Renal cortical epithelial cell (primary cell): ENCODE measurements around the gene TTC39C. TPM values are rescaled to one million over a fixed set of nuclear protein-coding genes. Genes with fewer than 3 reads are reported as not detected.
"Not testable (repeated sequence)": the region's sequence is repeated elsewhere in the genome, so short reads cannot be mapped to it uniquely, and the experiment has no call there.

Experiments used
- DNase-seq: peaks from one replicate; pipeline ENCODE4 v3.0.0-alpha.2; 2011; ENCODE audit warnings: low read depth
- total RNA-seq: library from RNA; depleted of rRNA; stranded (reverse); fragments of >200 nt; gene quantifications from 2 replicates; pipeline ENCODE4 v1.2.3, GENCODE V29; 2014

TTC39C gene
- total RNA-seq, 1 donor from 2014 or later: 42.0 TPM

GRCh38 chr18:24054130-24054529 is 39.6 kb downstream of the TTC39C start:
- peak; percentile 54 for DNase-seq

- no peak for DNase-seq
Observed at GRCh38 chr18:24055009-24055804, 40.7 kb downstream of the TTC39C start.

- no peak for DNase-seq
Observed at GRCh38 chr18:24055878-24056277, 41.3 kb downstream of the TTC39C start.

GRCh38 chr18:24056506-24056905 is 42.0 kb downstream of the TTC39C start:
- DNase-seq: no peak

DNA sequence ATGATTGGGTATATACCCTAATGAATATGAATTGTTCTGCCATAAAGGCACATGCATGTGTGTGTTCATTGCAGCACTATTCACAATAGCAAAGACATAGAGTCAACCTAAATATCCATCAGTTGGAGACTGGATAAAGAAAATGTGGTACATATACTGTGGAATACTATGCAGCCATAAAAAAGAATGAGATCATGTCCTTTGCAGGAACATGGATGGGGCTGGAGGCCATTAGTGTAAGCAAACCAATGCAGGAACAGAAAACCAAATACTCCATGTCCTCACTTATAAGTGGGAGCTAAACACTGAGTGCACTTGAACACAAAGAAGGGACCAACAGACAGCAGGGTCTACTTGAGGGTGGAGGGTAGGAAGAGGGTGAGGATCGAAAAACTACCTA is 43.2 kb downstream of the TTC39C start:
- DNase-seq: no peak

GRCh38 chr18:24059385-24059784 is 44.8 kb downstream of the TTC39C start:
- DNase-seq: not testable (repeated sequence)

GRCh38 chr18:24060644-24061043 is 46.1 kb downstream of the TTC39C start:
- DNase-seq: no peak

- peak; percentile 60 for DNase-seq
Observed at GRCh38 chr18:24063121-24063731, 48.7 kb downstream of the TTC39C start.

GRCh38 chr18:24064391-24065100 is 50.0 kb downstream of the TTC39C start:
- peak; percentile 33 for DNase-seq

- no peak for DNase-seq
Observed at GRCh38 chr18:24065906-24066305, 51.4 kb downstream of the TTC39C start.

GRCh38 chr18:24068945-24069693 is 54.6 kb downstream of the TTC39C start:
- DNase-seq: no peak

DNA sequence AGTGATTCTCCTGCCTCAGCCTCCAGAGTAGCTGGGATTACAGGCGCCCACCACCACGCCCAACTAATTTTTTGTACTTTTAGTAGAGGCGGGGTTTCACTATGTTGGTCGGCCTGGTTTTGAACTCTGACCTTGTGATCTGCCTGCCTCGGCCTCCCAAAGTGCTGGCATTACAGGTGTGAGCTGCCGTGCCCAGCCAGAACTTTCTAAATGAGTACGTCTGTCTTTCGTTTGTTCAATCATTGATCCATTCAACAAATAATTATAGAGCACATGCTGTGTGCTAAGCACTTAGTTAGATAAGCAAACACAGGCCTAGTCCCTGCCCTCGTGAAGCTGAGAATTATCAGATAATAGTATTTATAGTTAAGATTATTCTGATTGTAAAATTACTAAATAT is 56.5 kb downstream of the TTC39C start:
- DNase-seq: no peak

GRCh38 chr18:24071779-24072178 is 57.2 kb downstream of the TTC39C start:
- no peak for DNase-seq

GRCh38 chr18:24072743-24073142 is 58.2 kb downstream of the TTC39C start:
- DNase-seq: no peak

DNA sequence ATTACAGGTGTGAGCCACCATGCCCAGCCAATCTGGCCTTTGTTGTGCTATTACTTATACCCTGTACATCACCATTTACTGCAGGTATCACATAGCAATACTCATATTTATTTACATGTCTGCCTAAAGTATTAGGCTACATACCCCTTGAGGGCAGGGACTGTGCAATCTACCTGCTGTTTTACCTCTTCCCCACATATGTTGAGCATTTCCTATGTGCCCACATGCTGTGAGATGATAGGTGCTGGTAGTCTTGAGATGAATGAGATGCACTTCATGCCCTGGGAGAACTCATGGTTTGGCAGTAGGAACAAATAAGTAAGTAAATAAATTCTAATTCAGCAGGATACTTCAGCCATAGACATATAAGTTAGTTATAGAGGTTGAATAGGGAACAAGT is 59.2 kb downstream of the TTC39C start:
- no peak for DNase-seq

DNA sequence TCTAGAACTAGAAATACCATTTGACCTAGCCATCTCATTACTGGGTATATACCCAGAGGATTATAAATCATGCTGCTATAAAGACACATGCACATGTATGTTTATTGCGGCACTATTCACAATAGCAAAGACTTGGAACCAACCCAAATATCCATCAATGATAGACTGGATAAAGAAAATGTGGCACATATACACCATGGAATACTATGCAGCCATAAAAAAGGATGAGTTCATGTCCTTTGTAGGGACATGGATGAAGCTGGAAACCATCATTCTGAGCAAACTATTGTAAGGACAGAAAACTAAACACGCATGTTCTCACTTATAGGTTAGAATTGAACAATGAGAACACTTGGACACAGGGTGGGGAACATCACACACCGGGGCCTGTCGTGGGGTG is 60.2 kb downstream of the TTC39C start:
- not testable (repeated sequence) for DNase-seq

GRCh38 chr18:24075767-24076597 is 61.4 kb downstream of the TTC39C start:
- peak; percentile 84 for DNase-seq

DNA sequence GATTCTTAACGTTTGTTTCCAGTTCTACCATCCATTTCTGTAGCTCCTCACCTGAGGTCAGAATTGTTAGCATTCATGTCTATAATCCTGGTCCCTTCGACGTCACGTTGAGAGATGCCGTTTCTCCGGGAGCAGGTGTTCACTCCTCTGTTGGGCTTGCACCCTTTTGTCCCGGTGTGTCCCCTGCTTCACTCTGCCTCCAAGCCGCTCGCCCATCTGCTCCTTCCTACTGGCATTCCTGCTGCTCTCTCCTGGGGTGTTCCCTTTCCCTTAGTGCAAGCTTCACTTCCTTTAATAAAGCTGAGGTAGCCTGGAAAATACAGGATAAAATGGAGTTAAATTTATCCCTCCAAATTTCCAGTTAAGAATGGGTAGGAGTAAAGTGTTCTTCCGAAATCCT is 62.4 kb downstream of the TTC39C start:
- DNase-seq: no peak

- no peak for DNase-seq
Observed at GRCh38 chr18:24078391-24078790, 63.8 kb downstream of the TTC39C start.

DNA sequence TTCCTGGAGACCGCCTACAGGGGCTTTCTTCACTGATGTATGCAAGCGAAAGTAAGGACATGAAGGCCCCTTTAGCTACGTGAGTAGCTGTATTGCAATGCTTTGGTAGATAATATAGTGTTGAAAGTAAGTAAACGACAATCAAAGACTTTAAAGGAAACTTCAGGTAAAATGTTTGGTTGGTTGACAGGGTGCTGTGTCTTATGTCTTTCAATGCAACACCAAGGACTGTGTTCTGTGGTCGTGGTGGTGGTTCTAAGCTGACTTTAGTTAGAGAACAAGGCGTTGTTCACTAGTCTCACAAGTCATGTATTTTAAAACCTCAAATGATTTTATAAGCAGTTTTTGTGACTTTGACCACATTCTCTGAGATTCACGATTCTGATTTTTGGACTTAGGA is 66.3 kb downstream of the TTC39C start:
- no peak for DNase-seq

- DNase-seq: no peak
Observed at GRCh38 chr18:24083550-24083949, 69.0 kb downstream of the TTC39C start.
